ENCODE results near the gene KLHDC4.
"Not testable (repeated sequence)": the region's sequence is repeated elsewhere in the genome, so short reads cannot be mapped to it uniquely, and the experiment has no call there.

KLHDC4 gene

DNA sequence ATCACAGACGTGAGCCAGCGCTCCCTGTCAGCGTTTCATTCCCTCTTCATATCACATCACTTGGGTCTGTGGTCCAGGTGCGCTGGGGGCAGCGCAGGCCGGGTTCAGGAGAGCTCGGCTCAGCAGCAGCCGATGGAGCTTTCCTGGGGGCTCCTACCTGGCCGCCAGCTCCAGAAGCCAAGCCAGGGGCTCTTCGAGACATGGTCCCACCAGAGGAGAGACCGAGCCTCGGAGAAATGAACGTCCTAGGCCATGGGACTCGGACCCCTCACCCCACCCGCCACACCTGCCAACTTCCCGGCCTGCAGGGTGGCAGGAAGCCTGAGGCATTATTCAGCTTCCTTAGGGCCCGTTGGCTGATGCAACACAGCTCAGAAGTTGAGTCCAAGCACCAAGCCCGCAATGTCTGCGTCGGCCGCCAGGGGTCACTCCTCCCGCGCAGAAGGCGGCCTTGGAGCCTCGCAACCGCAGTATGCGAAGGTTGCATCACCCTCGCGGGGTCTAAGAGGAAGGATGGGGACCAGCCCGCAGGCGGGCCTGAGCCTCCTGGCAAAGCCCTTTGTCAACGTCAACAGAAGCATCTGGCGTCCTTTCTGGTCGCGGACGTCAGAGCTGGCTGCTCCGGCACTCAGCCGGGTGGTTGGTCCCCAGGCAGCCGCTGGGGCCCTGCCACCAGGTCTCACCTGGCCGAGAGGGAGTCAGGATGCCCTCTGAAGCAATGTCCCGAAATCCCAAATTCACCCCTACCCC lies 13.2 kb upstream of the KLHDC4 start:
- peaks cover 11% of the 10 kb centered on the region for H3K36me3 Mint-ChIP-seq (ENCODE audit: insufficient read depth)
- H3K4me3 Mint-ChIP-seq: no peak overlapping the region
- peak overlapping the region; percentile 92 for H3K27ac Mint-ChIP-seq (ENCODE audit: low read depth)
- peak; percentile 90 to 95 for DNase-seq (ENCODE audit: low spot score in 2 of 2)
- H3K27me3 Mint-ChIP-seq: no peaks in the 10 kb centered on the region
- H3K9me3 Mint-ChIP-seq: no peaks in the 10 kb centered on the region
- H3K4me1 Mint-ChIP-seq: peaks cover 34% of the 10 kb centered on the region
- ATAC-seq (replicated peaks; ENCODE audit: extremely low read depth, poor library complexity, severe bottlenecking): peak; percentile 90

DNA sequence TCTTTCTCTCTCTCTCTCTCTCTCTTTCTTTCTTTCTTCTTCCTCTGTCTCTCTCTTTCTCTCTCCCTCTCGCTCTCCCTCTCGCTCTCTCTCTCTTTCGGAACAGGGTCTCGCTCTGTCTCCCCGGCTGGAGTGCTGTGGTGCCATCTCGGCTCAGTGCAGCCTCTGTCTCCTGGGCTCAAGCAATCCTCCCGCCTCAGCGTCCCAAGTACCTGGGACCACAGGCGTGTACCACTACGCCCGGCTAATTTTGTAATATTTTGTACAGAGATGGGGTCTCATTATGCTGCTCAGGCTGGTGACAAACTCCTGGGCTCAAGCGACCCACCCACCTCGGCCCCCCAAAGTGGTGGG lies 12.7 kb upstream of the KLHDC4 start:
- H3K36me3 Mint-ChIP-seq (ENCODE audit: insufficient read depth): peaks cover 11% of the 10 kb centered on the region
- H3K27me3 Mint-ChIP-seq: no peaks in the 10 kb centered on the region
- H3K9me3 Mint-ChIP-seq: no peaks in the 10 kb centered on the region
- DNase-seq (ENCODE audit: low spot score in 2 of 2) (no peak), ATAC-seq (replicated peaks; ENCODE audit: extremely low read depth, poor library complexity, severe bottlenecking) (no peak)
- H3K4me1 Mint-ChIP-seq: peaks cover 34% of the 10 kb centered on the region
- H3K27ac Mint-ChIP-seq (ENCODE audit: low read depth): peak overlapping the region; percentile 92
- peak overlapping the region; percentile 19 for H3K4me3 Mint-ChIP-seq

DNA sequence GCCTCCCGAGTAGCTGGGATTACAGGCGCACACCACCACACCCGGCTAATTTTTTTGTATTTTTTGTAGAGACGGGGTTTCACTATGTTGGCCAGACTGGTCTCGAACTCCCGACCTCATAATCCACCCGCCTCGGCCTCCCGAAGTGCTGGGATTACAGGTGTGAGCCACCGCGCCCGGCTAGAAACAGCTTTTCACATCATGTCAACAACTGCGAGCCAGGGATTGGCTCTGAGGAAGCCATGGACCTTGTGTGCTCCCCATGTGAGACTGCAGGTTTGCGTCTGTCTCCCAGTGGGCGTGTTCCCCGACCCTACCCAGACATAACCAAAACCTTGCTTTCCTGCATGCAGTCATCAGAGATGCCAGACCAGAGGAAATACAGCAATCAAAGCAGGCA lies 8.1 kb upstream of the KLHDC4 start:
- H3K4me3 Mint-ChIP-seq; H3K27me3 Mint-ChIP-seq; H3K9me3 Mint-ChIP-seq; DNase-seq (ENCODE audit: low spot score in 2 of 2); ATAC-seq (replicated peaks; ENCODE audit: extremely low read depth, poor library complexity, severe bottlenecking); H3K36me3 Mint-ChIP-seq (ENCODE audit: insufficient read depth); H3K27ac Mint-ChIP-seq (ENCODE audit: low read depth): not testable (repeated sequence)
- H3K4me1 Mint-ChIP-seq: peaks cover 17% of the 10 kb centered on the region

DNA sequence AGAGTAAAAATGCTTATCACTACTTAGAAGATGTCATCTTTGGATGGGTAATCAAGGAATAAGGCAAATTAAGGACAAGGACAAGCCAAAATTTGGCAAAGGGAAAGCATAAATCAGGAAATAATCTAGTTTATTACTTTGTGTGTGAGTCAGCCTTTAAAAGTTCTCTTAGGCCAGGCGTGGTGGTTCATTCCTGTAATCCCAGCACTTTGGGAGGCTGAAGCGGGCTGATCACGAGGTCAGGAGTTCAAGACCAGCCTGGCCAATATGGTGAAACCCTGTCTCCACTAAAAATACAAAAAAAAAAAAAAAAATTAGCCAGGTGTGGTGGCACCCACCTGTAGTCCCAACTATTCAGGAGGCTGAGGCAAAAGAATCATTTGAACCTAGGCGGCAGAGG lies 1.7 kb upstream of the KLHDC4 start:
- peaks cover 29% of the 10 kb centered on the region for H3K36me3 Mint-ChIP-seq (ENCODE audit: insufficient read depth)
- peaks cover 40% of the 10 kb centered on the region for H3K4me1 Mint-ChIP-seq
- H3K27ac Mint-ChIP-seq (ENCODE audit: low read depth); H3K27me3 Mint-ChIP-seq; DNase-seq (ENCODE audit: low spot score in 2 of 2); H3K9me3 Mint-ChIP-seq; ATAC-seq (replicated peaks; ENCODE audit: extremely low read depth, poor library complexity, severe bottlenecking): not testable (repeated sequence)
- H3K4me3 Mint-ChIP-seq: peak overlapping the region; percentile 20

DNA sequence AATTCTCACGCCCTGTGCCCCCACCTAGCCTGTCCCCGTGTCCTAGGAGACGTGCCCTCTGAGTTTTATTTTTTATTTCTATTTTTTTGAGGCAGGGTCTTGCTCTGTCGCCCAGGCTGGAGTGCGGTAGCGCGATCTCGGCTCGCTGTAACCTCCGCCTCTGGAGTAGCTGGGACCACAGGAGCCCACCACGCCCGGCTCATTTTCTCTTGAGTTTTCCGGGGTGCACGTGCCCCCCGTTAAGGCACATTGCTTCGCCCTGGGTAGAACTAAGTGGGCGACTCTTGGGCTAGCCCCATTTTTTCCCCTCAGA lies 655 bp upstream of the KLHDC4 start:
- no peak for ATAC-seq (replicated peaks; ENCODE audit: extremely low read depth, poor library complexity, severe bottlenecking)
- H3K36me3 Mint-ChIP-seq (ENCODE audit: insufficient read depth): peaks cover 39% of the 10 kb centered on the region
- DNase-seq (ENCODE audit: low spot score in 2 of 2): no peak
- peak overlapping the region; percentile 100 for H3K27ac Mint-ChIP-seq (ENCODE audit: low read depth)
- H3K4me1 Mint-ChIP-seq: peaks cover 48% of the 10 kb centered on the region
- H3K27me3 Mint-ChIP-seq: no peaks in the 10 kb centered on the region
- peak overlapping the region; percentile 99 for H3K4me3 Mint-ChIP-seq
- H3K9me3 Mint-ChIP-seq: no peaks in the 10 kb centered on the region

DNA sequence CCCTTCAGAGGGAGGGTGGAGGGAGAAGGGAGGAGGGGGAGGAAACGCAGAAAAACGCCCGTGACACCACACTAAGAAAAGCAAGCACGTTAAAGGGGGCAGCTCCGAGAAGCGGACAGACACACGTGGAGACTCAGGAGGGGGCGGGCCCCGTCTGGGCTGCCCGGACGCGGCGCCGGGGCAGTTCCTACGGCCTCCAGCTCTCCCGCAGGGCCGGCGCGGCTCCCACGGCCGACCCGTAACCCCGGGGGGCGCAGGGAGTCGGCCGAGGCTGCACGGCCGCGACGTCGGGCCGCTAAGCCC lies 362 bp downstream of the KLHDC4 start:
- peak overlapping the region; percentile 99 for H3K4me3 Mint-ChIP-seq
- ATAC-seq (replicated peaks; ENCODE audit: extremely low read depth, poor library complexity, severe bottlenecking): no peak
- H3K27ac Mint-ChIP-seq (ENCODE audit: low read depth): peak overlapping the region; percentile 100
- H3K27me3 Mint-ChIP-seq: no peaks in the 10 kb centered on the region
- peak in 1 of 2 donors; percentile 42 for DNase-seq (ENCODE audit: low spot score in 2 of 2)
- no peaks in the 10 kb centered on the region for H3K9me3 Mint-ChIP-seq
- H3K4me1 Mint-ChIP-seq: peaks cover 48% of the 10 kb centered on the region
- H3K36me3 Mint-ChIP-seq (ENCODE audit: insufficient read depth): peaks cover 47% of the 10 kb centered on the region

DNA sequence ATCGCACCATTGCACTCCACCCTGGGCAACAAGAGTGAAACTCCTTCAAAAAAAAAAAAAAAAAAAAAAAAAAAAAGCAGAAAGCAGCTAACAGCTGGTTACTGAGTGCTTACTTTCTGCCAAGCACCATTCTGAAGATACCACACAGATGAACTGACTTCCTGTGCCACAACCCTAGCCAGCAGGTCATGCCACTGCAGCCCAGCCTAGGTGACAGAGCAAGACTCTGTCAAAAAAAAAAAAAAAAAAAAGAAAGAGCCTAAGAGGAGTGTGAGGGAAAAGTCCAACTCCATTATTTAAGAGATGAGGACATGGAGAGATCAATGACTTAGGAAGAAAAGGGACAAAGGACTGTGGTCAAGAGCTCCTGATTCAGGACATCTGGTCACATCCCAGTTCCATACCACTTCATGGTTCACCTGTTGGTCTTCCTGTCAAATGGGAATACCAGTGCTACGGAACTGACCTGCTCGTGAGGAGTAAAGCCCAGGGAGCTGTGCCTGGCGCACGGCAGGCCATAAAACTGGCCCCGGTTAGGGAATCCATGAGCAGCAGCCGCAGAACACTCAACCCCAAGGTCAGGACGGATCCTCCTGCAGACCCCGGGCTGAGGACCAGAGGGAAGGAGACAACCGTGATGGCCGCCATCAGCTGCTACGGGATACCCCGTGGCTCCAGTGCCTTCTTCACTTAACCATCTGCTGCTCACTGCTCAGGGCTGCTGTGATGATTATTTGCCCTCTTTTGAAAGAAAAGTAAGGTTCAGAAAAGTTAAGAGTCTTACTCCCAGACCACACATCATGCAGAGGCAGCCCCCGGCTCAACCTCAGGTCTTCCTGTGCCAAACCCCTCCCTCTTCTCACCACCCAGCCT lies 950 bp downstream of the KLHDC4 start:
- peak overlapping the region; percentile 100 for H3K27ac Mint-ChIP-seq (ENCODE audit: low read depth)
- DNase-seq (ENCODE audit: low spot score in 2 of 2) (peak; percentile 26 to 77), ATAC-seq (replicated peaks; ENCODE audit: extremely low read depth, poor library complexity, severe bottlenecking) (peak; percentile 63)
- H3K4me3 Mint-ChIP-seq: peak overlapping the region; percentile 99
- no peaks in the 10 kb centered on the region for H3K27me3 Mint-ChIP-seq
- H3K9me3 Mint-ChIP-seq: no peaks in the 10 kb centered on the region
- H3K36me3 Mint-ChIP-seq (ENCODE audit: insufficient read depth): peaks cover 53% of the 10 kb centered on the region
- H3K4me1 Mint-ChIP-seq: peaks cover 48% of the 10 kb centered on the region

DNA sequence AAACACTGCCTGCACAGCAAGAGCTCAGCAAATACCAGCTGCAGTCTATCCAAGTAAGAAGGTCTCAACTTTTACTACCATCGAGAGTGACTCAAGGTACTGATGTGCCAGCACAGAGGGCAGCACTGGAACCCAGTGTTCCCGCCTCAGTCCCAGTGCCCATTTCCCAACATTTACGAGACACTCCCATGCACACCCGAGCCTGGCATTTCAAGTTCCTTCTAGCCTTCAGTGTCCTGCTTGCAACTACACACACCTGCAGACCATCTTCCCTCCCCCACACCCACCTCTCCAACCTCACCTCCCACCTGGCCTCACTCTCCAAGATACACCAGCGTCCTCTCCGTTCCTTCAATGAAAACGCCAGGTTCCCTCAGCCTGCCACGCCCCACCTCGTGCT lies 3.2 kb downstream of the KLHDC4 start:
- Mint-ChIP-seq H3K9me3 (no peaks in the 10 kb centered on the region), H3K27me3 (no peaks in the 10 kb centered on the region), H3K4me1 (peaks cover 46% of the 10 kb centered on the region), H3K4me3 (peak overlapping the region; percentile 63), H3K27ac (ENCODE audit: low read depth) (peak overlapping the region; percentile 100), H3K36me3 (ENCODE audit: insufficient read depth) (peaks cover 69% of the 10 kb centered on the region)
- ATAC-seq (replicated peaks; ENCODE audit: extremely low read depth, poor library complexity, severe bottlenecking) (no peak), DNase-seq (ENCODE audit: low spot score in 2 of 2) (no peak)

DNA sequence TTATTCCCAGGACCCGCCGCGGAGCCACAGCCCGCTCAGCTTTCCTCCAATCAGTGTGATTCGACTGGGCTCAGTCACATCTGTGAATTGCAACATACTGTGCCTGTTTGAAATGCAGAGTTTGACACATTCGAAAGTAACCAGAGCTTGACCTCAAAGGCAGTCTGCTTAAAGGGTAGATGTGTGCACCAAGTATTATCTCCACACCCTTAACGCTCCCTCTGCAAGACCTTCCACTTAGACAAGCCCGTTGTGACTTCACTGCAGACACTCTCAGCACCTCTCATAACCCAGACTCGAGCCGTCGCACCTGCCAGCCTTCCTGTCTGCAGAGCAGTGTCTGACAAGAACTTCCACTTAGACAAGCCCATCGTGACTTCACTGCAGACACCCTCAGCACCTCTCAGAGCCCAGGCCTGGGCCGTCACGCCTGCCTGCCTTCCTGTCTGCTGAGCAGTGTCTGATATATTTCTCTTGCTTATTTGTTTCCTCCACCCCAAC lies 3.7 kb downstream of the KLHDC4 start:
- H3K4me1 Mint-ChIP-seq: peaks cover 46% of the 10 kb centered on the region
- peak; percentile 39 to 86 for DNase-seq (ENCODE audit: low spot score in 2 of 2)
- ATAC-seq (replicated peaks; ENCODE audit: extremely low read depth, poor library complexity, severe bottlenecking): peak; percentile 70
- H3K9me3 Mint-ChIP-seq: no peaks in the 10 kb centered on the region
- H3K36me3 Mint-ChIP-seq (ENCODE audit: insufficient read depth): peaks cover 73% of the 10 kb centered on the region
- H3K27ac Mint-ChIP-seq (ENCODE audit: low read depth): peak overlapping the region; percentile 100
- H3K27me3 Mint-ChIP-seq: no peaks in the 10 kb centered on the region
- peak overlapping the region; percentile 63 for H3K4me3 Mint-ChIP-seq

DNA sequence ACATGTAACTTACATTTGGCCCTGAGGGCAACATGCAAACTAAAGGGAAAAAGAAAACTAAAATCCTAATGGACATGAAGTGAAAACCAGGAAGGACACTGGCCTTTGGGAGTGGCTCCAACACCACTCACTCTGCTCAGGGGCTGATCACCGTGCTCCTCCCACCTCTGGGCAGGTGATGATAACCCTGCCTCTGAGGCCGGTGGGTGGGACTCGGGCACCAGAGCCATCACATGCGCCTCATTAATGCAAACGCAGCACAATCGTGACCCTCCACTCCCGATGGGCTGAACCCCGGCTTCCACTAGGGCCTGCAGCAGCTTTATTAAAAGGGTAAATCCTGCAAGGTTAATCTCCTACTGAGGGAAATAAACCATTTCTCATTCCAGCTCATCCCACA lies 4.7 kb downstream of the KLHDC4 start:
- H3K4me3 Mint-ChIP-seq: no peak overlapping the region
- peaks cover 46% of the 10 kb centered on the region for H3K4me1 Mint-ChIP-seq
- DNase-seq (ENCODE audit: low spot score in 2 of 2) (no peak), ATAC-seq (replicated peaks; ENCODE audit: extremely low read depth, poor library complexity, severe bottlenecking) (no peak)
- H3K27me3 Mint-ChIP-seq: no peaks in the 10 kb centered on the region
- no peaks in the 10 kb centered on the region for H3K9me3 Mint-ChIP-seq
- H3K27ac Mint-ChIP-seq (ENCODE audit: low read depth): peak overlapping the region; percentile 100
- peaks cover 80% of the 10 kb centered on the region for H3K36me3 Mint-ChIP-seq (ENCODE audit: insufficient read depth)

DNA sequence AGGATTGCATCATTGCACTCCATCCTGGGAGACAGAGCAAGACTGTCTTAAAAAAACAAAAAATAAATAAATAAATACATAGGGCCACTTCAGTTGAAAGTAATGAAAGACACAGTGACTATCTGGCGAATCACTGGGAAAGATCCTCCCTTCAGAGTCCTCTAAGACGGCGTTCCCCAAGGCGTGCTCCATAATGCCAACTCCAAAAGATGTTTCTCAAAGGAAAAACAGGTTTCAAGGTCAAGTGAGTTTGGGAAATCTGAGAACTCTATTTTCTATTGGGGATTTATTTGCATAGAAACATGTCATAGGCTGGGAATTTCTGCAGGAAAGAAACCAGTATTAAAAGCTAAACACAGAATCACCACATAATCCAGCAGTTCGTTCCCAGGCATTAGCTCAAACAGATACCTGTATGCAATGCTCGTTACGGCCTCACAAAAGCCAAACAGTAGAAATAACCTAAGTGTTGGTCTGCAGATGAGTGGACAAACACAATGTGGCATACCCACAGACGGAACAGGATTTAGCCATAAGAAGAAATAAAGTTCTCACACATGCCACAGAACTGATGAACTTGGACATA lies 7.9 kb downstream of the KLHDC4 start:
- no peak overlapping the region for H3K27ac Mint-ChIP-seq (ENCODE audit: low read depth)
- DNase-seq (ENCODE audit: low spot score in 2 of 2) (no peak), ATAC-seq (replicated peaks; ENCODE audit: extremely low read depth, poor library complexity, severe bottlenecking) (no peak)
- H3K4me1 Mint-ChIP-seq: peaks cover 36% of the 10 kb centered on the region
- no peaks in the 10 kb centered on the region for H3K9me3 Mint-ChIP-seq
- no peaks in the 10 kb centered on the region for H3K27me3 Mint-ChIP-seq
- no peak overlapping the region for H3K4me3 Mint-ChIP-seq
- peaks cover 86% of the 10 kb centered on the region for H3K36me3 Mint-ChIP-seq (ENCODE audit: insufficient read depth)

DNA sequence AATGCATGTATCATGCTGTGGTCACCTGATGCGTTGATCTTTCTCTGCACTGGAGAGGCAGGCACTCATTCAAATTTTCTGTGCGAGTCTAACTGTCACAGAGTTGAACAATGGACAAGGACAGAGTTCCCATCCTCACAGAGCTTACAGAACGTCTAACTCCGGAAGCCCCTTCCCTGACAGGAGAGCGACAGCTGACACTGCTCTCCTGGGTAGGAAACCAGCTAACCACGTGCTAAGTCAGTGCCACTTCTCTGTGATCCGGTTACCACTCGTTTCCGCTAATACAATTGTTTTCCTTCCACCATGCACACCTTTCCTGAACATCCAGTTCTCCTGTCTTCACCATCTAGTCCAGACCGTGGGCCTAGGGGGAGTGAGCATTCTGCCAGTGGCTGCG lies 11.3 kb downstream of the KLHDC4 start:
- Mint-ChIP-seq H3K27ac (ENCODE audit: low read depth) (peak overlapping the region; percentile 87), H3K9me3 (no peaks in the 10 kb centered on the region), H3K4me1 (peaks cover 30% of the 10 kb centered on the region), H3K36me3 (ENCODE audit: insufficient read depth) (peaks cover 89% of the 10 kb centered on the region), H3K27me3 (no peaks in the 10 kb centered on the region), H3K4me3 (peak overlapping the region; percentile 60)
- ATAC-seq (replicated peaks; ENCODE audit: extremely low read depth, poor library complexity, severe bottlenecking): peak; percentile 88
- peak in 1 of 2 donors; percentile 12 for DNase-seq (ENCODE audit: low spot score in 2 of 2)

Measured in central memory CD8-positive, alpha-beta T cell (primary cell).